H1 (cell line): ENCODE measurements around the gene CCDC120. TPM values are rescaled to one million over a fixed set of nuclear protein-coding genes. Genes with fewer than 3 reads are reported as not detected.

Experiments
- FOSL1 ChIP-seq: IDR thresholded peaks from 2 replicates; pipeline ENCODE4 v1.6.1; 2011; ENCODE audit warnings: mild to moderate bottlenecking, low read depth, low read length, moderate library complexity; ENCODE audit not compliant: insufficient read depth
- POU5F1 ChIP-seq: IDR thresholded peaks from 2 replicates; pipeline ENCODE4 v1.6.1; 2011; ENCODE audit warnings: low read depth, mild to moderate bottlenecking, low read length, moderate library complexity
- polyA plus RNA-seq, 7 experiments: library from polyadenylated mRNA; depleted of rRNA in 3 of 7; stranded (reverse) in 5 of 7; unstranded in 2 of 7; fragments of >200 nt in 5 of 7; fragments of 200-250 nt in 2 of 7; gene quantifications; 1 replicate in 5 of 7; 2 replicates in 1 of 7; 4 replicates in 1 of 7; pipeline versions ENCODE4 v1.2.1 to v1.2.3, GENCODE V29; 2011 to 2013; ENCODE audit warnings: missing spikeins in 2 of 7, mixed read lengths in 2 of 7
- total RNA-seq: library from RNA; stranded (reverse); fragmentation: NEBNext Ultra II Directional; extraction: Animal tissue kit (Norgen Biotek cat#: 25700); gene quantifications from 2 replicates; pipeline ENCODE4 v1.2.1, GENCODE V29; 2021

The CCDC120 gene
- total and polyA plus RNA-seq, 2 of the 8 experiments (the other 6 are each of a cell fraction or from before 2014, with no cell fraction given): 4.9 to 11.9 TPM

DNA sequence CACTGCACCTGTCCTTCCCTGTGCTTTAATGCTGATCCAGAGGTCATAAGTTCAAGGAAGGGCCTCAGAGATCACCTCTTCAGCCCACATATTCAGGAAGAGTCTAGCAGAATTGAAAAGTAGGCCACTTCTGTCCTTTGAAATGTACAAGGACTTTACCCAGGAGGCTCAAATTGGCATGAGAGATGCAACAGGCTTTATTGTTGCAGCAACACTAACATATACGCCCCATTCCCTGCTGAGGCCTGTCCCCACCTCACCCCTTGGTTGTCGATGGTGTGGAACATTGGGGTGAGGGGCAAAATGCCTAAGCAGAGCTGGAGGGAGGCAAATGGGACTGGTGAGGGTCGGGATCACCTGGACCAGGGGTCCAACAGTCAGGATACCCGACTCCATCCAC lies 12.2 kb downstream of the CCDC120 start (continued):
- TF ChIP-seq FOSL1 (no peak), POU5F1 (no peak)
